Stimulated activated CD4-positive, alpha-beta T cell treated with anti-CD3 and anti-CD28 coated beads, Interleukin-4, amount 100 ng/mL, for 4 hours (primary cell): ENCODE results near the gene PPP1R9B.

Experiments used
- DNase-seq, 2 experiments: peaks; one replicate each; pipeline ENCODE4 v3.0.0-alpha.2; 2020

The PPP1R9B gene

DNA sequence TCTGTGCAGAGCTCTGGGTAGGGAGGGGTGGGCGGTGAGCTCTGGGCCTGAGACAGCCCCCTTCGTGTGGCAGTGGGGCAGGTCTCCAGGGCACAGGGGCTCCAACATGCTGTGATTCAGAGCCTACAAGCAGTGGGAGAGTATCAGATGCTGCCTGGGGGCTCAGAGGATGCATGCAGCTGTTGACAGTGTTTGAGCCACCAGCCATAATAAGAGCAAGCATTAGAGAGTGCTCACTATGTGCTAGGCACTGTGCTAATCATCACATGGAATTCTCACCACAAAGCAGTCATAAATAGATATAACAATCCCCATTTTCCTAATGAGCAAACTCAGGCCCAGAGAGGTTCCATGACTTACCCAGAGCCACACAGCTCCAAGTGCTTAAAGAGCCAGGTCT, 47.2 kb downstream of the PPP1R9B start:
- no peak for DNase-seq

DNA sequence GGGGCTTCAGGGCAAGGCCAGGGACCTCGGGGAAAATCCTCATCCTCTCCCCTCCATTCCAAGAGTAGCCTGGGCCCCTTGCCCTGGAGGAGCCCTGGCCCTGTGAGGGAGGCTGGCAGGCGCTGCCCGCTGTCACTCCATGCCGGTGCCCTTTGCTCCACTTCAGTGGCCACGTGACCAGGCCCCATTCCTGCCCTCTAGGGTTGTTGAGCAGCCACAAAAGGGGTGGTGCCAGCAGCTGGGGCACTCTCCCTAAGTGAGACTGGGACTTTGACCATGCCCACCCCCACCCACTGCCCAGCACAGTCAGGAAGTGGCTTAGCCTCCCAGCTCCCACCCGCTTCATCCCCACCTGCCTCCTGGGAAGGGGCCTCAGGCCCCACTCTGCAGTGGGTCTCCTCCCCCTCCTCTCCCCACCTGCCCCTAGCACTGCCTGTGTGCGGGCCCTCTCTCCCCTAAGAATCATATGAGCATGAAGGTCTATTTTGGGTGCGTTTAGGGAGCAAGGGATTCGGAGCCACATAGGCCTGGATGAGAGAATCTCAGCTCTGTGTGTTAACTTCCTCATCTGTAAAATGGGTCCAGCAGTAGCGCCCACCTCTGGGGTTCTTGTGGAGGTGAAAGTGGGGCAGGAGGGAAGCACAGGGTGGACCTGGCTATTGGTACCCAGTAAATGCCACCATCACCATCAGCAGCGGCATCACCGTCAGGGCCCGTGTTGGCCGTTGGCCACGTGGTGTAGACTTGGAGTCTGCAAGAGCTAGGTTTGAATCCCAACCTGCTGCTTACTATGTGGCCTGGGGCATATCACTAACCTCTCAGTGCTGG, 48.1 kb downstream of the PPP1R9B start:
- no peak for DNase-seq

DNA sequence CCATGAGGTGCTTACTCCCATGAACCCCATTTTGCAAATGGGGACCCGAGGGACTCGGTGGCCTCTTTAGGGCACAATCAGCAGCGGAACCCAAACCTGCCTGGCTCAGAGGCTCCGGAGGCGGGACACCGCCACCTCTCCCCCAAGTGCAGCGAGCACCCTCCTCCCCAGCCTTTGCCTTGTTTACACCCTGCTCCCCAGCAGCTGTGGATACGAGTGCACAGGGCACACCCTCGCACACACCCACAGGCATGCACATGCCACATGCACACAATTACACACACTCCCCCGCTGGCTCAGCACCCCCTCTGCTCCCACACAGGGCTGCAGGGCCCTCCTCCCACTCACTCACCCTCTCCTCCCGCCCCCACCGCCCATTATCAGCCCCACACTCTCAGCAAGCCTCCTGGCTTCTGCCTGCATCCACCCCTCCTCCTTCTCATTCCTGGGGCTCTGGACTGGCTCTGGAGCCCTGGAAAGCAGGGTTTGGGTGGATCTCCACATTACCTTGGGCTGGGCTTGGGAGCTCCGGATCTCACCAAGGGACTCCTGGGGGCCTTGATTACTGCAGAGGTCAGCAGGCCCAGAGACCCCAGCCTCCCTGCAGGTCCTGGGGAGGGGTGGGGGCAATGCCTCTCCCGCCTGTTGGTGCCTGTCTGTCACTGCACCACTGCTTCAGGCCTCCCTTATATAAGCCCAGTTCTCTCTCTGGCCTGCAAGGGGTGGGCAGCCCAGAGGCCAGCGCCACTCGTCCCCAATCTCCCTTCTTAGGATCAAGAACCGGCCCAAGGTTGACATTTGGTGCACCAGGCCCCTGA, 48.9 kb downstream of the PPP1R9B start:
- no peak for DNase-seq

DNA sequence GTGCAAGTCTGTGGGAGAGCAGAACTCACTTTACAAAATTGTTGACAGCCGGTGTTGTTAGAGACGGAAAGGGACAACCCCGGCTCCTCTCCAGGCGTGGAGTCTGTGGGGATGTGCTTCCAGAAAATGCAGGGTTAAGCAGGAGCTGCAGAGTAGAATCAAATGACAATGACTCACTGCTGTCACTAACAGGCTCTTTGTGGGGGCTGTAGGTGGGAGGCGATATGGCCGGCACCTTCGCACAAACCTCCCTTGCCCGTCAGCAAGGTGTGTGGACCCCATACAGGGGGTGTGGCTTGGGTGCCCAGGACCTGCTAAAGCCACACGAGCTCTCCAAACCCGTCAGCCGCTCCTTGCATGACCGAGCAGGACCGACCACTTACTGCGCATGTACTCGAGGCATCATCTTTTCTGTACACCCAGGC, 49.5 kb downstream of the PPP1R9B start:
- no peak for DNase-seq

DNA sequence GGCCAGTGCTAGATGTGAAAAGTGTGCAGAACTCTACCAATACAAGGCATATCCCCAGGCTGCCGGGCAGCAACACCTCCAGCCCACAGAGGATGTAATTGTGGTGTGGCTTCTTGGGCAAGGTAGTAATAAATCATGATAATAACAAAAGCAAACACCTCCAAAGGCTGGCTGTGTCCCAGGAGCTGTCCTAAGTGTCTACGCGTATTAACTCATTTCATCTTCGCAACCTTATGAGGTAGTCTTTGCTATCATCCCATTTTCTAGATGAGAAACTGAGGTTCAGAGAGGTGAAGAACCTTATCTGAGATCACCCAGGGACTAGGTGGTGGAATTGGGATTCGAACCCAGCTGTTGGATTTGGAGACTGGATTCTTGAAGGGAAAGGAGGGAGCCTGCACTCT, 50.0 kb downstream of the PPP1R9B start:
- DNase-seq, result no peak

DNA sequence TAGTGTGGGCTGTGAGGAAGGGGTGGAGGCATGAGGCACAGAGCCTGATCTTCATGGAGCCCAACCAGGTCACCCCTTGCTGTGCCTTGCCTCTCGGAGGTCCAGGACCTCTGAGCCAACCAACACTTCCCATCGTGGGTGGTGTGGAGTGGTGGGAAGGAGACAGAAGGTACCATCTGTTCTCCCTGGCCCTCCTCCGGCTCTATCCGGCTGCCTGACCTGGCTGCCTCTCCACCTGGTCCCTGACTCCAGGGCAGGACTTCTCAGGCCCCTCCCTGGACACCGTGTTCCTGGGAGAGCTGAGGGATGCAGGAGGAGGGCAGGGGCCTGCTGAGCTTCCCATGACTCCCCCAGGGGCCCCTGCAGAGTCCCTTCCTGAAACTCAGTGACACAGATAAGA, 51.5 kb downstream of the PPP1R9B start:
- DNase-seq, result no peak

DNA sequence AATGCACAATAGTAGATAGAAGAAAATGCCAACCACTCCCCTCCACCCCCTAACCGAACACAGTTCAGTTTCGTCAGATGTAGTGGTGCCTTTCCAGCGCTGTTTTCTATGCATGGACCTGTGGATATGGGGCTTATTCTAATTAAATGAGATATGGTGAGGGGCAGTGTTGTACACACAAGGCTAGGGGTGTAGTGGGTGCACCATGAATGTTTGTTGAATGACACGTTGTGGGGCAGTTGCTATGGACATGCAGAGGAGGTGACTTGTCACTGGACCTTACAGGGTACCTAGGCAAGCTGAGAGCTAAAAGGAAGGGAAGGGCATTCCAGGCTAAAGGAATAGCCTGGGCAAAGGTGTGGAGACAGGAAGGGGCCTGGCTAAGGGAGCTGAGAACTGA, 51.9 kb downstream of the PPP1R9B start:
- no peak for DNase-seq

DNA sequence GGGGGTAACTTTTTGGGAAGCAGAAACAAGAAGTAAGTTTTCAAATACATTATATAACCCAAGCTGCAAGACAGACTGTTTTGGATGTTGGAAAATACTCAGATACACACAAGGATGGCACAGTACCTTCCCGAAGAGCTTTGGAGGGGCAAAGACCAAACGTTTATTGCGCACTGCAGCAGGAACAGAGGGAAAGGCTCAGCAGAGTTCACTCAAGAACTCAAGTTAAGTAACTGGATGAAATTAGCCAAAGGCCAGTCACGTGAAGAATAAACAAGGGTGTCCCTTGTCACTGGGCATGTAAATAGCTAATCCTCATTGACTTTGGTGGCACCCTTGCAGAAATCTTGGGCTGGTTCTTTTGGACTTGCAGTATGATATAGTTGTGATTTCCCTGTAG, 52.6 kb downstream of the PPP1R9B start:
- no peak for DNase-seq

DNA sequence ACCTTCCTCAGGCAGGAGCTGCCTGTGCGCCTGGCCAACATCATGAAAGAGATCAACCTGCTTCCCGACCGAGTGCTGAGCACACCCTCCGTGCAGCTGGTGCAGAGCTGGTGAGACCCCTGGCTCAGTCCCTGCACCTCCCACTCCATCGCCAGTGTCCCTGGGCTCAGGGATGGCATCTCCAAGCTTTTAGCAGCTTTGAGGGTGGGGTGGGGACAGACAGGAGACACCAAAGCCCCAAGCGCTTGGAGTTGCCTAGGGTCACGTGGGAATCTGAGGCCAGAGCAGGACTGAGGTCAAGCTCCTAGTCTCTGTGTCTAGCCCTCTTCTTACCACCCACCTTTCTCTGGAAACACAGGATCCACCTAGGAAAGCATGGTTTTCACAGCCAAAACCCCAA, 53.0 kb downstream of the PPP1R9B start:
- no peak for DNase-seq

DNA sequence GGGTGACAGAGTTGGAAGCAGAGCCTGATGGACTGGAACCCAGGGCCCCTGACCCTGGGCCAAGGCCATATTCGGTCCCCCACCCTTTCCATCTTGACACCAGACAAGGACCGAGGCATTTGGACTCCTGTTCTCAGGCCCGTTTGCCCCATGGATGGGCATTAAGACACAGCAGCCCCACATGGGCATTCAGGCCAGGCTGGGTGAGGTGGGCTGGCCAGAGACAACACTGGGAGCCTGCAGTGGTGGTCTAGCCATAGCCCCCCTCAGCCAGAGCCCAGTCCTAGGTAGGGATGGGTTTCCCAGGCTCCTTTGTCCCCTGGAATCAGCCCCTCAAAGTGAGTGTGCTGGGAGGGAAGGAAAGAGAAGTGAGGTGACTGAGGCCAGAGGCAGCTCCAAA, 53.7 kb downstream of the PPP1R9B start:
- DNase-seq, result no peak

DNA sequence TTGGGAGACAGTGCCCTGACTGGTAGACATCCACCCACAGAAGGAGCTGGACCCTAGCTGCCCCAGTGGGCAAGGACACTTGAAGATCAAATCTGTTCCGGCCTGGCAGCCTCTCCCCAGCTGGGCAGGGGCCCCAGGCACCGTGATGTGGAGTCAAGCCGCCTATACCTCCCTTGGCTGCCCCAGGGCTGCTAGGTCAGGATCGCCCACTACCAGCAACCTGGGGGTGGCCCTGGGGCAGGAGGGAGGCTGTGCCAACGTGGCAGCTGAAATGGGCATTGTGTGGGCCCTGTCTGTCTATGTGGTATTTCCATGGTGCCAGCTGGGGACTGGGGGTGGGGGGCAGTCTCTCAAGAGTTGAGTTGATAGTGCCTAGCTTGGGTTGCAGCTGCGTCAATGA, 54.4 kb downstream of the PPP1R9B start:
- no peak for DNase-seq

DNA sequence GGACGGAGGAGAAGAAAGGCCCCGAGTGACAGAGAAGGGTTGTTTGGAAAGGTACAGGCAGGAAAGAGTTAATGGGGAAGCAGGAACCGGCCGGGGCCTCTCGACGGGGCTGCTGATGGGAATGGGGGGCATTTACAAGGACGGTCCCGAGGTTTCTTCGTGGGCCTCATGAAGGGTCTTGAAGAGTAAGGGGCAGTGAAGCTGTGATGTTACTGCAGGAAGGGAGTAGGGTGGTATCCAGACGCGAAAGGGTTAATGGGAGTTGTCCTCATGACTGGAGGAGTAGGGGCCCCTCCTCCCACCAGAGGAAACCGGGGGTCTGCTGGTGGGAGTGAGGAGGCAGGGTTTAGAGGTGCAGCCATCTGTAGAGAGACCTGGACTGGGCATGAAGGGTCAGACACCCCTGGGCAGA, 54.8 kb downstream of the PPP1R9B start:
- no peak for DNase-seq

DNA sequence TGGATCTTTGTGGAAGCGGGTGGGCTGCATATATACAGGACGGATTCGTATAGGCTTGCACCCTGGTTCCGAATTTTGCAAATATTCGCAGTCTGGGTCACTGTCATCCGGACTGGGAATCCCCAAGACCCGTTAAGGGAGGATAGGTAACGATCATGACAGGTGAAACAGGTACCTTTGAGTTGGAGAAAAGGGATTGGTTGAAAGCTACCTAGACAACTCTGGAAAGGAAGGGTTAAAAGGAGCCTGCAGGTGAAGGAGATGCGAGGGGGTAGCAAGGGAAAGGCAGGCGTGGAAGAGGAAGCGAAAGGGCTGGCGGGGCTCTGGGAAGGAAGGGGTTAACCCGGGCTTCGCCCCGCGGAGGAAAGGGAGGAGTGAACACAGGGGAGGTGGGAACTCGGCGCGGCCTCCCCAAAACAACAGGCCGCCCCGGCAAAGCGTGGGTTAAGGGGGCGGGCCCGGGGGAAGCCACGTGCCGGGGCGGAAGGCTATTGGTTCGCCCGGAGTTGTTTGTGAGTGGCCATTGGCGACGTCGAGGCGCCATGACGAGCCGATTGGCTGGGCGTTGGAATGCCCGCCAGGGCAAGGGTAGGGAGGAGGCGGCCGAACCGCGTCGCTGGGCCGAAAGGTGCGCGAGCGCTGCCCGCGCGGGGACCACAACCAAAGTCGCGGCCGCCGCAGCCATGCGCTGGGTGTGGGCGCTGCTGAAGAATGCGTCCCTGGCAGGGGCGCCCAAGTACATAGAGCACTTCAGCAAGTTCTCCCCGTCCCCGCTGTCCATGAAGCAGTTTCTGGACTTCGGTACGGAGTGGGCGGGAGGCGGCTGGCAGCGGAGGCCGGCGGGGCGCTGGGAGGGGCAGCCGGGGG, 55.5 kb downstream of the PPP1R9B start, which contains the start of gene PDK2:
Gene PDK2, plus strand, starts transcription at position 599 of the 867 bp plus-strand sequence. Its CDS starts 85 bp downstream, at position 684.
- DNase-seq, result peak; percentile 93 to 95

DNA sequence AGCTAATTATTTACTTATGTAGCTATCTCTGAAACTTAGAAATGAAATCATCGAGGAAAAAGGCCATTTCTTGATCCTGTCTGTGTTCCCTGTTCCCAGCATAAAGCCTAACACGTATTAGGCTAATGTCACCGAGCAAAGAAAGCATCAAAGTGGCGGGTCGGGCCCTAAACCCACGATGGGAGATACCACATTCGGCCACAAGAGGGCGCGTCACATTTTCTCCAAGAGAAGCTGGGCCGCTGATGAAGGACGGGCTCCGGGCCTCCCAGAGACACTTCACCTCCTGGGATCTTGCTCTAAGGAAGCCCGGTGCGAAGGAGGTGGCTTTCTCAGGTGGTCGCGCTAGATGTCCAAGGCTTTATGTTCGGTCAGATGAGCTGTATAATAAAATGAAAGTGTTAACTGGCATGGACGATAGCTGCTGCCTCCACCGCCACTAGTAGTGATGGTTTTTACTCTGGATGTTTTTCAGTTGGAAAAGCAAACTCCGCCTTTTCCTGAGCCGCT, 56.2 kb downstream of the PPP1R9B start:
- DNase-seq, result peak; percentile 79 to 90

DNA sequence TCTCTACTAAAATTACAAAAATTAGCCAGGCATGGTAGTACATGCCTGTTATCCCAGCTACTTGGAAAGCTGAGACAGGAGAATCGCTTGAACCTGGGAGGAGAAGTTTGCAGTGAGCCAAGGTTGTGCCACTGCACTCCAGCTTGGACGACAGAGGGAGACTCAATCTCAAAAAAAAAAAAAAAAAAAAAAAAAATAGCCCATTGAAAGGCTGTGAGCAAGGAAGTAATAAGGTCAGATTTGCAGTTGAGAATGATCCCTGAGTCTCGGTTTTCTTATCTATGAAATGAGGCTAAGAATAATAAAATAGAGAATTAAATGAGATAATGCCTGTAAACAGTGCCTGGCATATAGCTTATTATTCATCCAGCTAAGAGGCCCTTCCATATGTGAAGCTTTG, 56.7 kb downstream of the PPP1R9B start:
- no peak for DNase-seq

DNA sequence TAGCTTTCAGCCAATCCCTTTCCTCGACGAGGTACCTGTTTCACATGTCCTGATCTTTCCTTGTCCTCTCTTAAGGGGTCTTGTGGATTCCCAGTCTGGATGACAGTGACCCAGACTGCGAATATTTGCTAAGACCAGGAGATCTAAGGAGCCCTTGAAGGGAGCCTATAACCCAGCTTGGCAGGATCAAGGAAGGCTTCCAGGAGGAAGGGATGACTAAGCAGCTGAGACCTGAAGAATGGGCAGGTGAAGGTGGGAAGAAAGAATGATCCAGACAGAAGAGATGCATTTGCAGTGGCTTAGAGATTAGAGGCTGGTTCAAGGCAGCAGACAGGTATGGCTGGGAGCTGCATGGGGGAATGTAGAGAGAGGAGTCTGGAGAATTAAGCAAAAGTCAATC, 57.2 kb downstream of the PPP1R9B start:
- DNase-seq, result no peak

DNA sequence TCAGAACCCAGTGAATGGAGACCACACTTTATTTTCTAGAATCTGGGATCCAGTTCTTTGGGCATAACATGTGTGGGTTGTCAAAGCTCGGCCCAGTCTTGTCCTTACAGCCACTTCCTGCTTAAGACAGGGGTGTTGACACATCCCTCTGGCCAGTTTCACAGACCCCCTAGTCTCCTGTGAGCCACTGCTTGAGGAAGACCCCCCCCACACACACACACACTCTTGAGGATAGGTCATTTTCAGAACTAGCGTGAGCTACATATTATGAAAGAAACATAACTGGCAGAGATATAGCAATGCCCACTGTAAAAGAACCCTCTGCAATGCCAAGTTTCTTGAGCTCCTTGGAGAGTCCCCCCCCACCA, 58.6 kb downstream of the PPP1R9B start:
- DNase-seq, result no peak

DNA sequence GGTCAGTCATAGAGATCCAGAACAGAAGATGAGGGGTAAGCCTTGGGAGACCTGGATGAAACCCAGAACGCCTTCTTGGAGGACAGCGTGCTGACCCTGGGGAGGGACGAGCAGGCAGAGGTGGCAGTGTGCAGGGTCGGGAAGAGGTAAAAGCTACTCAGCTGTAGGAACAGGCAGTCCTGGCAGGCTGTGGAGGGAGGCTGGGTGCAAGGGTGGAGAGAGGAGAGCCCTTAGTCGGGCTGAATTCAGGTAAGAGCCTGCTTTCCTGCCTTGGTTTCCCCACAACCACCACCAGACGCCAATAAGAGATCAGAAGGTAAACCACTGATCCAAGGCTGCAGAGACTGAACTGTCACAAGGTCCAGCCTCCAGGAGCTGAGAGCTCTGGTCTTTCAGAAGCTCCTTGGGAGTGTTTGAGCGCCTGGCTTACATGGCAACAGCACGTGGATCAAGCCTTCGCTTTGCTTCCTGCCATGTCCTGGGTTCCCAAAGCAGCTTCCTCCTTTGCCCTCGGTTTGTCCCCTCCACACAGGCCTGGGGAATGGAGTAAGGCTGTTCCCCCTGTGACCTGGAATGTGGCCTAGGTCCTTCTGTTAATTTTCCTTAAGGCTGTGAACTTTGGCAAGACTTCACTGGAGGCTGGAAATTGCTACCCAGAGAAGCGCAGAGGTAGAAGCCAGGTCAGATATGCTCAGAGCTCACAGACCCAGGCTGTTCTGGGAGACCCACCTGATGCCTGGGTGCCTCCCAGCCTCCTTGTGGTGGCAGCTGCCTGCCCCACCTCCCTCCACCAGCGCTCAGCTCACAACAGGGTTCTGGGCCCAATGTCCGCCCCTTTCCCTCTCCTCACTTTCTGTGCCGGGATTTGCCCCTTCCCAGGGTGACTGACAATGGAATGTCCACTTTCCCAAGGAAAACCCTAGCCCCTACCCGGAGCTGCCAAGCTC, 59.2 kb downstream of the PPP1R9B start:
- DNase-seq, result no peak

DNA sequence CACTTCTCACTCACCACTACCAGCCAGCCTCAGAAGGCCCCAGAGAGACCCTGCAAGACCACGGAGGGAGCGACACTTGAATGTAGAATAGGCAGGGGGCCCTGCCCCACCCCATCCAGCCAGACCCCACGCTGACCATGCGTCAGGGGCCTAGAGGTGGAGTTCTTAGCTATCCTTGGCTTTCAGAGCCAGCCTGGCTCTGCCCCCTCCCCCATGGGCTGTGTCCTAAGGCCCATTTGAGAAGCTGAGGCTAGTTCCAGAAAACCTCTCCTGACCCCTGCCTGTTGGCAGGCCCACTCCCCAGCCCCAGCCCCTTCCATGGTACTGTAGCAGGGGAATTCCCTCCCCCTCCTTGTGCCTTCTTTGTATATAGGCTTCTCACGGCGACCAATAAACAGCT, 60.4 kb downstream of the PPP1R9B start:
- no peak for DNase-seq

DNA sequence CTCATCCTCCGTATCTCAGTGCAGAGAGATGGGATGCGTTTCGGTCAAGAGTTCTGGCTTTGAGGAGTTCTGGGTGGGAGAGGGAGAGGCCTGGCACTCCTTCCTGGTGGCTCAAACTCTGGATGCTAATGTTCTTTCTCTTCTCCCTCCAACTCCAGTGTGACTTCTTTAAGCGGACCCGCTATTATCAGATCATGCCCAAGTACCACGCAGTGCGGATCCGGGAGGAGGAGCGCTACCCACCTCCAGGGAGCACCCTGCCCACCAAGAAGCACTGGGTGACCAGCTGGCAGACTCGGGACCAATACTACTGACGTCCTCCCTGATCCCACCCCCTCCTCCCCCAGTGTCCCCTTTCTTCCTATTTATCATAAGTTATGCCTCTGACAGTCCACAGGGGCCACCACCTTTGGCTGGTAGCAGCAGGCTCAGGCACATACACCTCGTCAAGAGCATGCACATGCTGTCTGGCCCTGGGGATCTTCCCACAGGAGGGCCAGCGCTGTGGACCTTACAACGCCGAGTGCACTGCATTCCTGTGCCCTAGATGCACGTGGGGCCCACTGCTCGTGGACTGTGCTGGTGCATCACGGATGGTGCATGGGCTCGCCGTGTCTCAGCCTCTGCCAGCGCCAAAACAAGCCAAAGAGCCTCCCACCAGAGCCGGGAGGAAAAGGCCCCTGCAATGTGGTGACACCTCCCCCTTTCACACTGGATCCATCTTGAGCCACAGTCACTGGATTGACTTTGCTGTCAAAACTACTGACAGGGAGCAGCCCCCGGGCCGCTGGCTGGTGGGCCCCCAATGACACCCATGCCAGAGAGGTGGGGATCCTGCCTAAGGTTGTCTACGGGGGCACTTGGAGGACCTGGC, 61.3 kb downstream of the PPP1R9B start:
- no peak for DNase-seq

DNA sequence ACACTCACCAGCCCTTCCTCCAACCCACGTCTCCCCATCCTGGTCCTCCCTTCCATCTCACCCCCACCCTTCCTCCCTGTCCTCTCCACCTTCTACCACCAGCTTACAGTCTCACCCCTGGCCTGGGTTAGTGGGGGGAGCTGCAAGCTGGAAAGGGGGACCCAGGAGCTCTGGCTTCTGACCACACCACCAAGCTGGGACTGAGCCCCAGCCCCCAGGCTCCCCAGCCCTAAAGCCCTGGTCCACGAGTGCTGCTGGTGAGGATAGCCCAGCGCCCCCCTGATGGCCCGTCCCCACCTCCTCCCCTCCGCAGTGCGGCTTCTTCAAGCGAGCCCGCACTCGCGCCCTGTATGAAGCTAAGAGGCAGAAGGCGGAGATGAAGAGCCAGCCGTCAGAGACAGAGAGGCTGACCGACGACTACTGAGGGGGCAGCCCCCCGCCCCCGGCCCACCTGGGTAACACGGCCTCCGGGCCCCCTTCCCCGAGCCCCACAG, 62.5 kb downstream of the PPP1R9B start:
- DNase-seq, result no peak
